Measurements from ENCODE around the gene EVI5.
"Not testable (repeated sequence)": the region's sequence is repeated elsewhere in the genome, so short reads cannot be mapped to it uniquely, and the experiment has no call there.

Gene EVI5

DNA sequence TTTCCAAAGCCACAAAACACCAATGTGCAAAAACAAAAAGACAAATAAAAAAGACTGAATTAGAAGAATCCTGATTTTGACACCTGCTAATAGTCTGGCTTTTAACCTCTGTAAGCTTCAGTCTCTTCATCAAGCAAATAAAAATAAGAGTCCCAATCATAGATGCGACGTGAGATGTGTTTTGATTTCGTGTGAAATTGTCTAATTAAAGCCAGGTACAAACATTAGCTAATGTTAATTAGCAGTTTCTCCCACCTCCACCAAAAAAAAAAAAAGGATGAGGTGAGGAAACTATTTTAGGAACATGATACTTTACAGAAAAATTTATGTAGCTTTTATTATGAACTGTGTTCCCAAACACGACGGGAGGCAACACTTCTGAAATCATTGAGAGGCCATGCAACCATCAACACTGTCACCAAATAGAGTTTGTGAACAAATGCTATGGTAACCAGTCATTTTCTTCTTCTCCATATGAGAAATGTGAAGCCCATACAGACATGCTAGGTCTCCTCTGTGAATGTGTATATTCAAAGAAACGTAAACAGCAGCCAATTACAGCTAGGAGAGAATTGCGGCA, 6.7 kb upstream of the EVI5 start:
- no peak for DNase-seq

DNA sequence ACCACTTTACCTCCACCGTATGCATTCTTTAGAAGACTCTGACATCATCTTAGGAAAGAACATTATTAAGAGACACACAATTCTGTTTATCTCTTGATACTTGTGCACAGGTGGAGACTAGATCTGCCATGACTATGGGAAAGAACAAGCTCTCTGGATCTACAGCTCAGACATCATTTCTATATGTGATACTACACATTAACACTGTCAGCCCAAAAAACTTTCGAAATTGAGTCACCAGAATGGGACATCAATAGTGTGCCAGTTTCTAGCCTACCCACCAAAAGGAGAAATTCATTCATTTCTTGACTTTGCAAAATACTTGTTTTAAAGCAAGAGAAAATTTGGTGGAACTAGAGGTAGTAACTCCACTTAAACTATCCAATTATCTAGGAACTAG, 6.0 kb upstream of the EVI5 start:
- no peak for DNase-seq

DNA sequence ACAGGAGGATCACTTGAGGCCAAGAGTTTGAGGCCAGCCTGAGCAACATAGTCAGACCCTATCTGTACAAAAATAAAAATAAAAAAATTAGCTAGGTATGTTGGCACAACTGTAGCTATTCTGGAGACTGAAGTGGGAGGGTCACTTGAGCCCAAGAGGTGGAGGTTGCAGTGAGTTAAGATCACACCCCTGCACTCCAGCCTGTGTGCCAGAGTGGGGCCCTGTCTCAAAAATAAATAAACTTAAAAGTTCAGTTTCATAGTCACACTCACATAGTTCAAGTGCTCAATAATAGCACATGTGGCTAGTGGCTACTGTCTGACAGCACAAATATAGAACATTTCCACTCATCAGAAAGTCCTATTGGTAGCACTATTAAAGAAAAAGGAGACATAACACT, 5.2 kb upstream of the EVI5 start:
- no peak for DNase-seq

DNA sequence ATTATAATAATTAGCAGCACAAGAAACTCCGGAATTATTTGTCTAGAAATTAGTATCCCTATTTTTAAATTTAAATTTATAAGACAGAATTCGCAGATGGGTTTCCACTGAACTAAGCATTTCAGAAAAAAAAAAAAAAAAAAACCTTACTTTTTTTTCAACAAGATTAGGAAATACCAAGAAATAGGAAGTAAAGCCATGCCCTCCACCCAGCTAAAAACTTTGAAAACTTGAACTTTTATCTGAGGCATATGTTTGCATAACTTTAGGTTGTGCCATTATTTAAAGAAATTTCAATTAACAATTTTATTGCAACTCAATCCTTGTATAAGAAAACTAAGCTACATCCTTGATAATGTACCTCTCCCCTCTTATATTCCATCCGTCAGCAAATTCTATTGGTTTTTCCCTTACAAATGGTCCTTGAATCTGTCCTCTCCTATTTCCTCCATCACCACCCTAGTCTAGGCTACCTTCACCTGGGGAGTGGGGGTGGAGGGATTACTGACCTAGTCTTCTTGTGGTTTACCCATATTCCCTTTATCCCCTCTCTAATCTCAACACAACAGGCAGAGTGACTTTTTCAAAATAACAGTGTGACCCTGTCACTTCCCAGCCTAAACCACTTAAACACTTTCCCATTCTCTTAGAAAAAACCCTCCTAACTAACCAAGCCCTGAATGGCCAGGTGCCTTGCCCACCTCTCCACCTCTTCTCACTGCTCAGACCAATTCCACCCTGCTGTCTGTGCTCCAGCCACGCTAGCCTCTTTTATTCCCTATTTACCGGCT, 1.4 kb upstream of the EVI5 start:
- DNase-seq, result no peak

DNA sequence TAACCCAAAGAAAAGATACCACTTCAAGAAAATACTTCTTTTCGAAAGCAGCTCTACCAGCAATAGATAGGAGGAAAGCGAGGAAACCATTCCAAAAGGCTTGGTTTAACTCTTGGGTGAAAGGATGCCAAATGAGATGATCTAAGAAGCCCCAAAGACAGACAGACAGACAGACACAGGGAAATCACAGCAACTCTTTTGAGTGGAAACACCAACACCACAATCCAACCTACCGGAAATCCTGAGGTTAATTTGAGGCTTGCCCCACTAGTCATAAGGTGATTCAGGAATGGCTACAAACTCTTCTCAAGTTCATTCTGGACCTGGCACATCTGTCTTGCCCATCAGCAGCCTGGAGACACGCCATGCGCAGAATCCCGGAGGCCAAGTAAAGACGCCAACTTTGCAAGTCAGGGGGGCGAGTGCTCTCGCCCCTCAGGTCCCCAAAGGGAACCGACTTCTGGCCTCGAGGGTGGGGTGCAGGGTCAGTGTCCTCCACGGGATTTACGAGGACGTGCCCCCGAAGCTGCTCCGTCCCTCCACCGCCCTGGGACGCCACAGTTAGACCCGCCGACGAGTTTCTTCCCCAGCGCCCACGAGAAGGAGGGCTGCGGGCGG, 778 bp downstream of the EVI5 start:
- peak; percentile 49 for DNase-seq

- DNase-seq, result not testable (repeated sequence)
Observed at GRCh38 chr1:92783550-92783949, 1.4 kb downstream of the EVI5 start.

DNA sequence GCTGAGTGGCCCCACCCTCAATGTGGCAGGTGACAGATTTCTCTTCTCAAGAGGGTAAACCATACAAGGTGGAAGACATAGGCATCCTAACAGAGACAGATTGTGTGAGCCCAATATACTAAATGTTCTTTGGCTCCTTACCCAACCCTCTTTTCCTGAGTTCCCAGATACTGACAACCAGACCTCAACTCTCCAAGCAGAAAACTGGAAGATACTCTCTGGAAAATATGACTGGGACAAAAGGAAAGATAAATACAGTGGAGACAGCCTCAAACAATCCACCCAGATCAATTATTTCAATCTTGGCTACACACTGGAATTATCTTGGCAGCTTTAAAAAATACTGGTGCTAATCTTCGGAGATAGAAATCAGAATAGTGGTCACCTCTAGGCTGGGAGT, 6.5 kb downstream of the EVI5 start:
- no peak for DNase-seq

- no peak for DNase-seq
Observed at GRCh38 chr1:92774407-92774806, 10.5 kb downstream of the EVI5 start.

DNA sequence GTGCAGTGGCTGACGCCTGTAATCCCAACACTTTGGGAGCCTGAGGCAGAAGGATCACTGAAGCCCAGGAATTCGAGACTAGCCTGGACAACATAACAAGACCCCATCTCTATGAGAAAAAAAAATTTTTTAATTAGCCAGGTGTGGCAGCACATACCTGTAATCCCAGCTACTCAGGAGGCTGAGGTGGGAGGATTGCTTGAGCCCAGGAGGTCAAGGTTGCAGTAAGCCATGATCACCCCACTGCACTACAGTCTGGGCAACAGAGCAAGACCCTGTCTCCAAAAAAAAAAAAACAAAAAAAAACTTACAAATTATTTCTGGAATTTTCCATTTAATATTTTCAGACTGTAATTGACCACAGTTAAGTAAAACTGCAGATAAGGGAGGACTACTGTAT, 11.2 kb downstream of the EVI5 start:
- not testable (repeated sequence) for DNase-seq

DNA sequence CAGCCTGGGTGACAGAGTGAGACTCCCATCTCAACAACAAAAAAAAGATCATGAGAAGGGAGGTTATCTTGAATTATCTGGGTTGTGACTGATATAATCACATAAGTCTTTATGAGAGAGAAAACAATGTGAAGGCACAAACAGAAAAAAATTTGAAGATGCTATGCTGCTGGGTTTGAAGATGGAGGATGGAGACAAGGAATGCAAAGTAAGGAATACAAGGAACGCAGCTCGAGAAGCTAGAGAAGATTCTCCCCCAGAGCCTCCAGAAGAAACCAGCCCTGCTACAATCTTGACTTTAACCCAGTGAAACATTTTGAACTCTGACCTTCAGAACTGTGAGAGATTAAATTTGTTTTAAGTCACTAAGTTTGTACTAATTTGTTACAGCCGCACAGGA, 15.1 kb downstream of the EVI5 start:
- DNase-seq, result no peak

DNA sequence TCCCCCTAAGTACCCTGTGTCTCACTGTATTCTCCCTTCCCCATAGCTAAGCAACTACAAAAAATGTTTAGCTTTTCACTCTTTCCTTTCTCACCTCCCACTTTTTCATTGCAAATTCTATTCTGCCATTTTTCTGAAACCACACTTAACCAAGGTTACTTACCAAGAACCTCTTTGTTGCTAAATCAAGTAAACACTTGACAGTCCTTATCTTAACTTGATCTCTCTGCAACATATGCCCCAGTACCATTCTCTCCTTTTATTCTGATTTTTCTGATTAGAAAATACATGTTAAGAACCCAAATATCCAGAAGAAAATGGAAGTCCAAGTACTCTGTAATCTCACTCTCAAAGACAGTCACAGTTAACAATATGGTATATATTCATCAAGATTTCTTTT, 16.0 kb downstream of the EVI5 start:
- no peak for DNase-seq

DNA sequence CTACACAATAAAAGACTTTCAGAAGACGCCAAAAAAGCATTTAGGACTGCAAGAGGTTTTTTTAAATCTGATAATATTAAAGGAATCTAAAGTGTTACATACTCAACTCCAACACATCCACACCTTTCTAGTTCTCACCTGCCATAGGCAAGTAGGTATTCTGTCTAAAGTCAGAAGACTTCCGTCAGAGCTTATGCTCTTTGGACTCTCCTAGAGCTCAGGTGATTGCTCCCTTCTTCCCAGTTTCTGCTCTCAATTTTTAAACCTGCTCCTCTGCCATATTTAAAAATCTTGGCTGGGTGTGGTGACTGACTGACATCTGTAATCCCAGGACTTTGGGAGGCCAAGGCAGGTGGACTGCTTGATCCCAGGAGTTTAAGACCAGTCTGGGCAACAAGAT, 16.6 kb downstream of the EVI5 start:
- DNase-seq, result no peak

DNA sequence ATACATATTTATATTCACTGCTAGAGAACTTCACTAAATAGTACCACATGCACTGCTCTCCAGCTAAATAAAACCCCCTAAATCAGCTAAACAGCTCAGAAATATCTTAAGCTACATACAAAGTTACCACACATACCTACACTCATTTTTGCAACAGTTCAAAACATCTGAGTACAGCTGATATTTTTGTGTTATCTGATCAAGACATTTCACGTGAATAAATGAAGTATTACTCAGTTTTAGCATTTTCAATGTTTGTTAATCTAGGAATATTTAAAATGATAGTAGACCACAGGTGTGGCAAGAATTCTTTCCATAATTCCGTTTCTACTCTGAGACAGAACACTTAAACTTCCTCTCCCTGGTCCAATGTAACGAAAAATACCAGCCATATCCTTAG, 20.8 kb downstream of the EVI5 start:
- DNase-seq, result peak; percentile 4

GRCh38 chr1:92762355-92762754, 22.6 kb downstream of the EVI5 start:
- no peak for DNase-seq

DNA sequence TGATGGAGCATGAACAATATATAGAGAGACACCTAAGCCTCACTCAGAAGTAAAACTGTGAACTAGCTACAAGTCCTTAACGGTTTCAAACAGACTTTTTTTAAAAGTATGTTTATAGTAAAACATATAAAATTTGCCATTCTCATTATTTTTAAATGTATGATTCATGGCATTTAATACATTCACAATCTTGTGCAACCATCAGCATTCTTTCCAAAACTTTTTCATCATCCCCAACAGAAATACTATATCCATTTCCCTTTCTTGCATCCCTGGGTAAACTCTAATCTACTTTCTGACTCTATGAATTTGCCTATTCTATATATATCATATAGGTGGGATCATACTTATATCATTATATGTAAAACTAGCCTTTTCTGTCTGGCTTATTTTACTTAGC, 25.5 kb downstream of the EVI5 start:
- DNase-seq, result no peak

- no peak for DNase-seq
Observed at GRCh38 chr1:92756537-92756936, 28.4 kb downstream of the EVI5 start.

DNA sequence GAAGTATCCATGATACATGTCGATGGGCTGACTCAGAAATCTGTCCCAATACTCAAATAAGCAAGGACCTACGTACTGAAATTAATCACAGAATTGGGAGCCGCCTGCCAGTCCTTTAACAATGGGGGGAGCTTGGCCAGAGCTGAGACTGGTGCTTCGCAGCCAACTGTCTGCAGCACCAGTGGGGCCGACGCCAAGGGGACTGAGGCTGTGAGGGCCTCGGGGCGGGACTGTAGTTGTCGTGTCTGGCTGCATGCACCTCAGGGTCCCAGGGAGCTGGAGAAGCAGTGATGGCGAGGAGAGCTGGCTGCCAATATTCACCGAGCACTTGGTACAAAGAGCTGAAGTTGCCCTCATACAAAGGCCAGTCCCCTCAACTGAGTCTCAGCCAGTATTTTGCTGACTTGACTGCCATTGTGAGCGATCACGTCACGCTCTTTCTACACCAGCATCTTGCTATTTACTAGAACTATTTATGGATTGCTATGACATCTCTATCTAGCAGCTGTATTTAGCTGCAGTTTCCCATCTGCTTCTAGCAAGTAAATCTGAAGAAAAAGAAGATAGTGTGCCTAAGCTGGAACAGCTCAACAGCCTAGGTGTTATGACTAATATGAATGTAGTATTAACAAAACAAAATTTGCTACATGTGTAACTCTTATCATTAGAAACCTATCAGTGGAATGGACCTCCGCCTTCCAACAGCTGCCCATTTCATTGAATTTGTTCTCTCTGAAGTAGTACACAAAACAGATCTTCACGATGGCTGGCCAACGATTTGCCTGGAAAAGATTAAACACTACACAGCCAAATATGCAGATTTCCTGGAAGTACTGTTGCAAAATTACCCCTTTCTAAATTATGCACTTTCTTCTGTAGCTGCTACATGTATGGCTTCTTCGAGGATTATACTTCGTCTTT, 29.1 kb downstream of the EVI5 start:
- no peak for DNase-seq

- DNase-seq, result no peak
Observed at GRCh38 chr1:92754719-92755050, 30.2 kb downstream of the EVI5 start.

GRCh38 chr1:92754000-92754718, 30.7 kb downstream of the EVI5 start:
- peak; percentile 71 for DNase-seq

GRCh38 chr1:92752719-92753118, 32.2 kb downstream of the EVI5 start:
- DNase-seq, result peak; percentile 6

- DNase-seq, result peak; percentile 47
Observed at GRCh38 chr1:92749024-92749634, 35.8 kb downstream of the EVI5 start.

DNA sequence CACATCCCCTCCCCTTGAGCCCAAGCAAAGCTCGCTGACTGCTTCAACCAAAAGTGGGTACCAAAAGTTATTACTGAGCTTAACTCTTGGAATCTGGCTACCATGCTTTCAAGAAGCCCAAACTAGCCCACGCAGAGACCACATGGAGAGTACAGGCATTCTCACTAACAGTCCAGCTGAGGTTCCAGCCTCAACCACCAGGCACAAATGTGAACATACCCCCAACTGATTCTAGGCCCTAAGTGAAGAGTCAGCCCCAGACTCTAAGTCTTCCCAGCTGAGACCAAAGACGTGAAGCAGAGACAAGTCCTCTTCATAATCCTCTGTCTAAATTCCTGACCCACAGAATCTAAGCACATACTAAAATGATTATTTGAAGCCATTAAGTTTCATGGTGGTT, 36.8 kb downstream of the EVI5 start:
- DNase-seq, result no peak

Data from NCI-H226 (cell line).